ENCODE measurements around the gene ARSA.

The ARSA gene

GRCh38 chr22:50671641-50672040 is 43.7 kb upstream of the ARSA start:
- H3K27me3 ChIP-seq (ENCODE audit: control insufficient read depth, low read length): peaks cover 16% of the 10 kb centered on the region
- H3K4me2 ChIP-seq (ENCODE audit: low read length): no peak overlapping the region
- H3K4me3 ChIP-seq (ENCODE audit: low read length): no peak overlapping the region
- H3K79me2 ChIP-seq (ENCODE audit: control insufficient read depth, low read length): no peaks in the 10 kb centered on the region
- H3K4me1 ChIP-seq (ENCODE audit: control insufficient read depth, low read length): no peaks in the 10 kb centered on the region
- H3K27ac ChIP-seq (ENCODE audit: low read depth, low read length): no peak overlapping the region
- H4K20me1 ChIP-seq (ENCODE audit: control insufficient read depth, insufficient read depth, low read depth, low read length): no peaks in the 10 kb centered on the region
- H3K9me3 ChIP-seq (ENCODE audit: control insufficient read depth, insufficient read depth, low read length): no peaks in the 10 kb centered on the region; the same call in 1 of the 2 replicates
- H3F3A ChIP-seq (ENCODE audit: control insufficient read depth, insufficient read depth): no peaks in the 10 kb centered on the region
- TF ChIP-seq EZH2phosphoT487 (IDR thresholded peaks at IDR 0.05; ENCODE audit: borderline replicate concordance, low read length): no peak
- TF ChIP-seq, protein P1, sequence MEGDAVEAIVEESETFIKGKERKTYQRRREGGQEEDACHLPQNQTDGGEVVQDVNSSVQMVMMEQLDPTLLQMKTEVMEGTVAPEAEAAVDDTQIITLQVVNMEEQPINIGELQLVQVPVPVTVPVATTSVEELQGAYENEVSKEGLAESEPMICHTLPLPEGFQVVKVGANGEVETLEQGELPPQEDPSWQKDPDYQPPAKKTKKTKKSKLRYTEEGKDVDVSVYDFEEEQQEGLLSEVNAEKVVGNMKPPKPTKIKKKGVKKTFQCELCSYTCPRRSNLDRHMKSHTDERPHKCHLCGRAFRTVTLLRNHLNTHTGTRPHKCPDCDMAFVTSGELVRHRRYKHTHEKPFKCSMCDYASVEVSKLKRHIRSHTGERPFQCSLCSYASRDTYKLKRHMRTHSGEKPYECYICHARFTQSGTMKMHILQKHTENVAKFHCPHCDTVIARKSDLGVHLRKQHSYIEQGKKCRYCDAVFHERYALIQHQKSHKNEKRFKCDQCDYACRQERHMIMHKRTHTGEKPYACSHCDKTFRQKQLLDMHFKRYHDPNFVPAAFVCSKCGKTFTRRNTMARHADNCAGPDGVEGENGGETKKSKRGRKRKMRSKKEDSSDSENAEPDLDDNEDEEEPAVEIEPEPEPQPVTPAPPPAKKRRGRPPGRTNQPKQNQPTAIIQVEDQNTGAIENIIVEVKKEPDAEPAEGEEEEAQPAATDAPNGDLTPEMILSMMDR (IDR thresholded peaks at IDR 0.05; ENCODE audit: low read depth, low read length, poor library complexity, severe bottlenecking): no peak
- H3K9me2 ChIP-seq (replicated peaks; ENCODE audit: control insufficient read depth, low read length): no peaks in the 10 kb centered on the region
- H3K36me3 ChIP-seq (ENCODE audit: control insufficient read depth, low read length): no peaks in the 10 kb centered on the region

- Histone ChIP-seq H3K79me2 (ENCODE audit: control insufficient read depth, low read length) (no peaks in the 10 kb centered on the region), H3K9me3 (ENCODE audit: control insufficient read depth, insufficient read depth, low read length) (no peaks in the 10 kb centered on the region; the same call in 1 of the 2 replicates), H3F3A (ENCODE audit: control insufficient read depth, insufficient read depth) (no peaks in the 10 kb centered on the region), H3K9me2 (replicated peaks; ENCODE audit: control insufficient read depth, low read length) (no peaks in the 10 kb centered on the region), H3K4me2 (ENCODE audit: low read length) (no peak overlapping the region), H3K27ac (ENCODE audit: low read depth, low read length) (no peak overlapping the region), H3K4me3 (ENCODE audit: low read length) (no peak overlapping the region), H3K27me3 (ENCODE audit: control insufficient read depth, low read length) (peaks cover 16% of the 10 kb centered on the region), H3K36me3 (ENCODE audit: control insufficient read depth, low read length) (no peaks in the 10 kb centered on the region), H4K20me1 (ENCODE audit: control insufficient read depth, insufficient read depth, low read depth, low read length) (no peaks in the 10 kb centered on the region), H3K4me1 (ENCODE audit: control insufficient read depth, low read length) (peaks cover under 1% of the 10 kb centered on the region)
- no peak for TF ChIP-seq EZH2phosphoT487 (IDR thresholded peaks at IDR 0.05; ENCODE audit: borderline replicate concordance, low read length)
- TF ChIP-seq, protein P1 (IDR thresholded peaks at IDR 0.05; ENCODE audit: low read depth, low read length, poor library complexity, severe bottlenecking): no peak
These were observed 43.1 kb upstream of the ARSA start for GRCh38 chr22:50670914-50671538.

- Histone ChIP-seq H3K4me3 (ENCODE audit: low read length) (no peak overlapping the region), H3K4me2 (ENCODE audit: low read length) (no peak overlapping the region), H3K9me2 (replicated peaks; ENCODE audit: control insufficient read depth, low read length) (no peaks in the 10 kb centered on the region), H3K9me3 (ENCODE audit: control insufficient read depth, insufficient read depth, low read length) (no peaks in the 10 kb centered on the region; the same call in 1 of the 2 replicates), H3K27ac (ENCODE audit: low read depth, low read length) (no peak overlapping the region), H3K36me3 (ENCODE audit: control insufficient read depth, low read length) (no peaks in the 10 kb centered on the region), H3F3A (ENCODE audit: control insufficient read depth, insufficient read depth) (no peaks in the 10 kb centered on the region), H4K20me1 (ENCODE audit: control insufficient read depth, insufficient read depth, low read depth, low read length) (no peaks in the 10 kb centered on the region), H3K4me1 (ENCODE audit: control insufficient read depth, low read length) (peaks cover 6% of the 10 kb centered on the region), H3K27me3 (ENCODE audit: control insufficient read depth, low read length) (peaks cover 16% of the 10 kb centered on the region), H3K79me2 (ENCODE audit: control insufficient read depth, low read length) (no peaks in the 10 kb centered on the region)
- TF ChIP-seq, protein P1 (IDR thresholded peaks at IDR 0.05; ENCODE audit: low read depth, low read length, poor library complexity, severe bottlenecking): no peak
- no peak for TF ChIP-seq EZH2phosphoT487 (IDR thresholded peaks at IDR 0.05; ENCODE audit: borderline replicate concordance, low read length)
These were observed 42.6 kb upstream of the ARSA start for GRCh38 chr22:50670513-50670912.
